Ascending aorta (tissue), 2 donors: Measurements from ENCODE around the gene CDK10. TPM values are rescaled to one million over a fixed set of nuclear protein-coding genes. Genes with fewer than 3 reads are reported as not detected.

Source experiments
- DNase-seq, 2 donors: peaks; one replicate each; pipeline ENCODE4 v3.0.0-alpha.2; 2019; ENCODE audit warnings: low spot score in 2 of 2
- H3K27ac ChIP-seq, 2 donors: fragments of 200-600 bp; sonication (generic); one replicate each; pipeline ENCODE4 v1.5.1; 2016 to 2017; ENCODE audit warnings: mild to moderate bottlenecking in 1 of 2
- H3K27me3 ChIP-seq: fragments of 200-600 bp; sonication (generic); one replicate; pipeline ENCODE4 v1.5.1; 2017
- H3K36me3 ChIP-seq, 2 donors: fragments of 200-600 bp; sonication (generic); one replicate each; pipeline ENCODE4 v1.5.1; 2016
- H3K4me1 ChIP-seq, 2 donors: fragments of 200-600 bp; sonication (generic); one replicate each; pipeline ENCODE4 v1.5.1; 2016 to 2017; ENCODE audit warnings: mild to moderate bottlenecking in 1 of 2
- H3K4me3 ChIP-seq, 2 donors: fragments of 200-600 bp; sonication (generic); one replicate each; pipeline ENCODE4 v1.5.1; 2016 to 2017; ENCODE audit warnings: mild to moderate bottlenecking in 1 of 2
- H3K9me3 ChIP-seq, 2 donors: fragments of 200-600 bp; sonication (generic); one replicate each; pipeline ENCODE4 v1.5.1; 2016
- CTCF ChIP-seq, 3 experiments: fragments of 200-600 bp in 2 of 3; fragments of 450-650 bp in 1 of 3; sonication (generic) in 2 of 3; IDR thresholded peaks; one replicate each; pipeline ENCODE4 v1.5.1; 2016 to 2019; ENCODE audit warnings: antibody characterized with exemption in 3 of 3, mild to moderate bottlenecking in 1 of 3, moderate library complexity in 1 of 3
- intact Hi-C: fragments of 100-400 bp; cut with DNase I; formaldehyde crosslinking; loops from one replicate; pipeline ENCODE4 v1.15.1; 2023
- total RNA-seq: library from RNA; depleted of rRNA; stranded (reverse); fragments of >200 nt; gene quantifications from one replicate; pipeline ENCODE4 v1.1.0, GENCODE V29; 2016

The CDK10 gene
- total RNA-seq, 1 donor from 2014 or later, result 141 TPM

- TF ChIP-seq CTCF (IDR thresholded peaks at IDR 0.05), result no peak
- no peaks in the 10 kb centered on the region for H3K4me1 ChIP-seq
- intact Hi-C loops, result no loop called here
- peaks cover 80 to 90% of the 10 kb centered on the region in 2 donors for H3K36me3 ChIP-seq
- no peak overlapping the region for H3K4me3 ChIP-seq
- H3K27ac ChIP-seq, result no peak overlapping the region
- no peaks in the 10 kb centered on the region for H3K9me3 ChIP-seq
- DNase-seq, result no peak
- no peaks in the 10 kb centered on the region for H3K27me3 ChIP-seq
Observed at GRCh38 chr16:89733792-89734191, 47.3 kb downstream of the CDK10 start.

GRCh38 chr16:89736554-89736953 is 50.1 kb downstream of the CDK10 start:
- H3K4me1 ChIP-seq, result no peaks in the 10 kb centered on the region
- H3K27ac ChIP-seq, result no peak overlapping the region
- TF ChIP-seq CTCF (IDR thresholded peaks at IDR 0.05), result no peak
- intact Hi-C loops, result no loop called here
- peaks cover 76 to 81% of the 10 kb centered on the region in 2 donors for H3K36me3 ChIP-seq
- H3K4me3 ChIP-seq, result no peak overlapping the region
- no peaks in the 10 kb centered on the region for H3K9me3 ChIP-seq
- H3K27me3 ChIP-seq, result no peaks in the 10 kb centered on the region
- no peak for DNase-seq

GRCh38 chr16:89737341-89738071 is 51.0 kb downstream of the CDK10 start:
- Histone ChIP-seq H3K4me1 (no peaks in the 10 kb centered on the region), H3K27me3 (no peaks in the 10 kb centered on the region), H3K9me3 (no peaks in the 10 kb centered on the region), H3K27ac (no peak overlapping the region), H3K4me3 (no peak overlapping the region), H3K36me3 (peaks cover 67 to 76% of the 10 kb centered on the region in 2 donors)
- DNase-seq, result no peak
- TF ChIP-seq CTCF (IDR thresholded peaks at IDR 0.05), result no peak
- intact Hi-C loops, result no loop called here

- TF ChIP-seq CTCF (IDR thresholded peaks at IDR 0.05), result no peak
- Histone ChIP-seq H3K27ac (no peak overlapping the region), H3K27me3 (no peaks in the 10 kb centered on the region), H3K4me1 (no peaks in the 10 kb centered on the region), H3K36me3 (peaks cover 62 to 70% of the 10 kb centered on the region in 2 donors), H3K9me3 (no peaks in the 10 kb centered on the region), H3K4me3 (no peak overlapping the region)
- no peak for DNase-seq
- intact Hi-C loops, result no loop called here
Observed at GRCh38 chr16:89738072-89738377, 51.5 kb downstream of the CDK10 start.

GRCh38 chr16:89738538-89739317 is 52.2 kb downstream of the CDK10 start:
- H3K9me3 ChIP-seq, result no peaks in the 10 kb centered on the region
- TF ChIP-seq CTCF (IDR thresholded peaks at IDR 0.05), result no peak
- DNase-seq, result no peak
- no peak overlapping the region for H3K4me3 ChIP-seq
- H3K36me3 ChIP-seq, result peaks cover 55 to 63% of the 10 kb centered on the region in 2 donors
- H3K4me1 ChIP-seq, result no peaks in the 10 kb centered on the region
- H3K27ac ChIP-seq, result no peak overlapping the region
- intact Hi-C loops, result no loop called here
- H3K27me3 ChIP-seq, result no peaks in the 10 kb centered on the region
